Keratinocyte (primary cell): ENCODE results near the gene TEKT2.

Experiments used
- CTCF ChIP-seq, 3 experiments: IDR thresholded peaks in 1 of 3; conservative IDR thresholded peaks in 1 of 3; optimal IDR thresholded peaks in 1 of 3; 2 replicates in 2 of 3; 3 replicates in 1 of 3; pipeline versions ENCODE3 to v1.5.1; 2011; ENCODE audit warnings: low read length in 3 of 3, mild to moderate bottlenecking in 3 of 3, moderate library complexity in 2 of 3, control low read depth in 1 of 3, inconsistent platforms in 1 of 3; ENCODE audit not compliant: insufficient read depth in 2 of 3; ENCODE audit errors: extremely low read depth in 1 of 3
- EZH2 ChIP-seq: IDR thresholded peaks from one replicate; pipeline ENCODE4 v1.6.1; 2012; ENCODE audit warnings: inconsistent platforms, mild to moderate bottlenecking, low read length, moderate library complexity

DNA sequence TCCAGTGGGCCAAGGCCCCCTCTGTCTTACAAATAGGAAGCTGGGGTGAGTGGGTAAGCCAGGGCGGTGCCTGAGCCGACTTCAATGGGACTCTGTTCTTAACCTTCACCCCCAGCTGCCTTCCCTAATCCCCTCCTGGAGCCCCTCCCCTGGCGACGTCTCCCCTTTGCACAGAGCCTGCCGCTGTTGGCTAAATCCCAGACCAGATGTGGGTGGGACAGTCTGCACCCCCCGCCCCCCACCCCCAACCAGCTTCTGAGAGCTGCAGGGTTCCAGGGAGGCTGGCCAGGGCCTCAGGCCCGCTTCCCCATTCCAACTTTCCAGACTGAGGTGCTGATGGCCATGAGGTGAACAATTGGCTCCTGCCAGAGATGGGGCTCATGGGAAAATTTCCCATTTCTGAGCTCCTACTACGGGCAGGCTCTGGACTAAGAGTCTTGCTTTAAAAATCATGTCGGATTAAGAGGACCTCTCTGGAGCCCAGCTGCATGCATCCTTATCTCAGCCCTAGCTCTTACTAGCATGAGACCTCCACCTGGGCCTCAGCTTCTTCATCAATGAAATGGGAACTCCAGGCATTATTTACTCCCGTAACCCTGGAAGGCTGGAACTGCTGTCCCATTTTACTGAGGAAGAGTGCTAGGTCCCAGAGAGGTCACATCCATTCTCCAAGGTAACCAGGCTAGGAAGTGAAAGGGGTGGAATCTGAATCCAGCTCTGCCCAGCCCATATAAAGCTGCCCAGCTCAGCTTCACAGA is 34.7 kb downstream of the TEKT2 start:
- TF ChIP-seq CTCF (optimal IDR thresholded peaks at IDR 0.05 in 1 of 3, IDR thresholded peaks at IDR 0.05 in 1 of 3, conservative IDR thresholded peaks at IDR 0.05 in 1 of 3; ENCODE audit: extremely low read depth in 1 of 3, insufficient read depth in 2 of 3, low read length in 3 of 3) = no peak
- no peak for TF ChIP-seq EZH2
